HCT116 (cell line): Measurements from ENCODE around the gene KCNQ1OT1. TPM values are rescaled to one million over a fixed set of nuclear protein-coding genes. Genes with fewer than 3 reads are reported as not detected.

Experiments used
- ATAC-seq: fragments of 200-7000 bp; cut with Tn5 transposase; 2 replicates; pipeline ENCODE4 v1.9.1; 2020; ENCODE audit warnings: mild to moderate bottlenecking, moderate library complexity
- BruUV-seq: library from RNA; stranded (reverse); fragments of 400-500 nt; replicated peaks from 2 replicates; lab custom pipeline; 2021; lab: Mats Ljungman, UMichigan
- CTCF ChIA-PET: fragments of 300-600 bp; sonication (Branson Sonifier 250); formaldehyde crosslinking; loops from one replicate; lab custom pipeline; 2021; ENCODE audit warnings: antibody characterized with exemption; lab: Charles Lee
- POLR2A ChIA-PET: fragments of 300-600, 350-600 bp; sonication (Branson Sonifier 250); formaldehyde crosslinking; loops from one replicate; lab custom pipeline; 2021; ENCODE audit warnings: antibody characterized with exemption; lab: Charles Lee
- RAD21 ChIA-PET, 2 experiments: fragments of 300-600 bp; sonication (Branson Sonifier 250); formaldehyde crosslinking; loops; one replicate each; lab custom pipeline; 2023; ENCODE audit warnings: low total read pairs in 2 of 2; ENCODE audit not compliant: uncharacterized antibody in 2 of 2, unreplicated experiment in 2 of 2, low non-redundant PET in 1 of 2; lab: Charles Lee
- DNase-seq: peaks from one replicate; pipeline ENCODE4 v3.0.0-alpha.2; 2010; ENCODE audit warnings: low read depth, low spot score
- H2AFZ ChIP-seq: fragments of 200-600 bp; shearing (Covaris generic), sonication (generic); 2 replicates; pipeline ENCODE4 v1.6.1; 2017; ENCODE audit warnings: low read depth, mixed run types, mixed read lengths, antibody characterized with exemption, low read length; ENCODE audit not compliant: poor library complexity, severe bottlenecking
- H3K27ac ChIP-seq: 2 replicates; pipeline ENCODE4 v1.5.1; 2012; ENCODE audit warnings: low read depth, low read length
- H3K27me3 ChIP-seq: fragments of 200-600 bp; sonication (generic); 2 replicates; pipeline ENCODE4 v1.6.1; 2016; ENCODE audit warnings: mixed run types, low read length, mixed read lengths; ENCODE audit not compliant: insufficient read depth
- H3K36me3 ChIP-seq, 2 experiments: fragments of 200-500 bp in 1 of 2; fragments of 200-600 bp in 1 of 2; sonication (Bioruptor generic) in 1 of 2; sonication (generic) in 1 of 2; 2 replicates each; pipeline versions ENCODE4 v1.5.1 to v1.6.1; 2014 to 2016; ENCODE audit warnings: low read length in 2 of 2, inconsistent platforms in 1 of 2, mixed read lengths in 1 of 2, mixed run types in 1 of 2; ENCODE audit not compliant: insufficient read depth in 2 of 2, control insufficient read depth in 1 of 2
- H3K4me1 ChIP-seq, 2 experiments: fragments of 200-600 bp in 1 of 2; sonication (generic) in 1 of 2; 2 replicates each; pipeline versions ENCODE4 v1.5.1 to v1.6.1; 2012 to 2017; ENCODE audit warnings: low read length in 2 of 2, inconsistent platforms in 1 of 2, mild to moderate bottlenecking in 1 of 2, mixed read lengths in 1 of 2, mixed run types in 1 of 2, moderate library complexity in 1 of 2; ENCODE audit not compliant: insufficient read depth in 2 of 2, control insufficient read depth in 1 of 2
- H3K4me2 ChIP-seq: fragments of 200-600 bp; sonication (generic); 2 replicates; pipeline ENCODE4 v1.6.1; 2017; ENCODE audit warnings: mixed run types, low read length, mixed read lengths
- H3K4me3 ChIP-seq, 2 experiments: fragments of 200-600 bp in 1 of 2; sonication (generic) in 1 of 2; replicated peaks in 1 of 2; 2 replicates each; pipeline ENCODE4 v1.5.1; 2011 to 2016; ENCODE audit warnings: low read length in 2 of 2, control low read depth in 1 of 2, low read depth in 1 of 2, mild to moderate bottlenecking in 1 of 2, mixed read lengths in 1 of 2, mixed run types in 1 of 2
- H3K79me2 ChIP-seq: fragments of 200-600 bp; sonication (generic); 2 replicates; pipeline ENCODE4 v1.6.1; 2017; ENCODE audit warnings: mild to moderate bottlenecking, mixed run types, low read length, moderate library complexity, mixed read lengths; ENCODE audit not compliant: insufficient read depth
- H3K9ac ChIP-seq: fragments of 200-600 bp; sonication (generic); 2 replicates; pipeline ENCODE4 v1.6.1; 2016; ENCODE audit warnings: low read length, mixed read lengths
- H3K9me2 ChIP-seq: fragments of 200-600 bp; sonication (generic), shearing (Covaris generic); 2 replicates; pipeline ENCODE4 v1.6.1; 2017; ENCODE audit warnings: mixed run types, mild to moderate bottlenecking, moderate library complexity; ENCODE audit not compliant: insufficient read depth
- H3K9me3 ChIP-seq, 2 experiments: fragments of 200-500 bp in 1 of 2; fragments of 200-600 bp in 1 of 2; sonication (Bioruptor generic) in 1 of 2; sonication (generic) in 1 of 2; 2 replicates each; pipeline ENCODE4 v1.6.1; 2014 to 2017; ENCODE audit warnings: low read length in 2 of 2, mixed read lengths in 2 of 2, inconsistent platforms in 1 of 2, low read depth in 1 of 2, mild to moderate bottlenecking in 1 of 2, mixed run types in 1 of 2, moderate library complexity in 1 of 2; ENCODE audit not compliant: control insufficient read depth in 1 of 2, insufficient read depth in 1 of 2
- H4K20me1 ChIP-seq: fragments of 200-600 bp; sonication (generic), shearing (Covaris generic); 2 replicates; pipeline ENCODE4 v1.6.1; 2017; ENCODE audit warnings: mixed run types, mild to moderate bottlenecking, moderate library complexity; ENCODE audit not compliant: insufficient read depth
- CBX3 ChIP-seq: IDR thresholded peaks from 2 replicates; pipeline ENCODE4 v1.6.1; 2012; ENCODE audit warnings: low read depth
- CEBPB ChIP-seq: IDR thresholded peaks from 2 replicates; pipeline ENCODE4 v1.6.1; 2012; ENCODE audit warnings: low read depth
- EGR1 ChIP-seq: IDR thresholded peaks from 2 replicates; pipeline ENCODE4 v1.6.1; 2012; ENCODE audit warnings: low read depth
- ELF1 ChIP-seq: IDR thresholded peaks from 2 replicates; pipeline ENCODE4 v1.6.1; 2012; ENCODE audit warnings: low read depth, borderline replicate concordance
- EZH2 ChIP-seq: fragments of 200-600 bp; sonication (generic); IDR thresholded peaks from 2 replicates; pipeline ENCODE4 v1.6.1; 2017; ENCODE audit warnings: antibody characterized with exemption, mixed run types
- JUND ChIP-seq: IDR thresholded peaks from 2 replicates; pipeline ENCODE4 v1.6.1; 2012
- POLR2A ChIP-seq: IDR thresholded peaks from 2 replicates; pipeline ENCODE4 v1.7.0; 2011; ENCODE audit warnings: borderline replicate concordance; ENCODE audit not compliant: insufficient read depth, insufficient read length; ENCODE audit errors: extremely low read depth
- POLR2AphosphoS5 ChIP-seq: IDR thresholded peaks from 2 replicates; pipeline ENCODE4 v1.6.1; 2011; ENCODE audit warnings: mild to moderate bottlenecking, low read depth, low read length, moderate library complexity
- RAD21 ChIP-seq: IDR thresholded peaks from 2 replicates; pipeline ENCODE4 v1.6.1; 2012; ENCODE audit warnings: low read depth, mild to moderate bottlenecking
- SIN3A ChIP-seq: IDR thresholded peaks from 2 replicates; pipeline ENCODE4 v1.6.1; 2012; ENCODE audit warnings: low read depth
- SP1 ChIP-seq: IDR thresholded peaks from 2 replicates; pipeline ENCODE4 v1.6.1; 2012; ENCODE audit warnings: low read depth
- SRF ChIP-seq: IDR thresholded peaks from 2 replicates; pipeline ENCODE4 v1.6.1; 2012; ENCODE audit warnings: low read depth
- TCF7L2 ChIP-seq: IDR thresholded peaks from 2 replicates; pipeline ENCODE4 v1.7.0; 2011; ENCODE audit warnings: borderline replicate concordance, inconsistent platforms; ENCODE audit not compliant: insufficient read depth, insufficient read length; ENCODE audit errors: extremely low read depth
- intact Hi-C: fragments of 100-400 bp; cut with micrococcal nuclease; formaldehyde crosslinking; loops from 2 replicates; pipeline ENCODE4 v1.10.0; 2022
- total RNA-seq: library from RNA; stranded (reverse); gene quantifications from one replicate; pipeline ENCODE4 v1.2.1, GENCODE V29; 2021; ENCODE audit not compliant: unreplicated experiment
- TF ChIP-seq, protein P1 (sequence below): IDR thresholded peaks from 2 replicates; pipeline ENCODE4 v1.6.1; 2012
- TF ChIP-seq, protein P2 (sequence below): IDR thresholded peaks from 2 replicates; pipeline ENCODE4 v1.6.1; 2012

The KCNQ1OT1 gene
- total RNA-seq, 1 experiment from 2014 or later = 1.1 TPM

DNA sequence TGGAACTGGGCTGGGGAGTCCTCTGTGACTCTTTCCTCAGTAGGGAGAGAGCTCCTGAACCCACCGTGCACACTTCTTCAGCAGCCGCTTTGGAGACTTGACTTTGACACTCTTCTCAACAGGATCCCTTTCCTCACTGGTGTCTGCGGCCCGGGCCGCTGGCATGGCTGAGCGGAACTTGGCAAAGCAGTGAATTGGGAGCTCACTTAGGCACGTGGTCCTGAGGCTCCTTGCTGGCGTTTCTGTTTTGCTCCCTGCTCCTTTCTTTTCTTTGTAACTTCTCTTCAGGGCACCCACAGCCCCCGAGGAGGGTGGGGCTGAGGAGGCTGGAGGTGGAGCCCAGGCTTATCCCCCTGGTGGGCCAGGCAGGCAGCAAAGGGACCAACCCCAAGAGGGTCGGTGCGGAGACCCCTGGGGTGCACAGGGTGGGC lies 8.4 kb upstream of the KCNQ1OT1 start:
- intact Hi-C loops = no loop called here
- RAD21 ChIA-PET = no interaction called here
- CTCF ChIA-PET = no interaction called here

DNA sequence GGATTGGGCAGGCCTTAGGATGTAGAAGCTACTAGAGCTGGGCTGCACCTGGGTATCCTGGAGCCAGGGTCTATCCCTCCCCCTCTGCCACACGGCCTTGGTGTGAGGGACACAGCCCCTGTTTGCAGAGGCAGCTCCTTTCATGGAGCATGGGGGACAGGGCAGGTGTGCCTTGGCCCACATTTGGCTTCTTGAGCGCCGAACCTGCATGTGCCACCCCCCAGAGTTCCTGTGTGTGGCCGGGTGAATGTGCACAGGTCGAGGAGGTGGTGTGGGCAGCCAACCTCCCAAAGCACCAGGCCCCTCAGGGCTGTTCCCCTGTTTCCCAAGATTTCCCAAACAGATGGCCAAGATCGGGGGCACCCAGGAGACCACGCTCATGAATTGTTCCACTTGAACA lies 7.9 kb upstream of the KCNQ1OT1 start:
- no peak for DNase-seq
- Histone ChIP-seq H3K27me3 (no peaks in the 10 kb centered on the region), H3K4me2 (no peak overlapping the region), H3K36me3 (no peaks in the 10 kb centered on the region), H3K27ac (no peak overlapping the region), H2AFZ (no peak overlapping the region), H3K9ac (no peak overlapping the region), H3K9me2 (no peaks in the 10 kb centered on the region), H3K4me3 (no peak overlapping the region), H3K9me3 (no peaks in the 10 kb centered on the region; a peak in 1 of 4 replicates), H4K20me1 (no peaks in the 10 kb centered on the region), H3K79me2 (no peaks in the 10 kb centered on the region), H3K4me1 (no peaks in the 10 kb centered on the region)
- ChIA-PET RAD21 (no interaction called here), POLR2A (no interaction called here), CTCF (no interaction called here)
- BruUV-seq = no TSS peak
- TF ChIP-seq TCF7L2 = no peak
- TF ChIP-seq POLR2A = no peak
- TF ChIP-seq ELF1 = no peak
- ATAC-seq = no peak
- intact Hi-C loops = no loop called here

More for the DNA sequence above, 8.4 kb upstream of the KCNQ1OT1 start:
- no peak for TF ChIP-seq RAD21
- no peak for TF ChIP-seq SRF
- no peak for TF ChIP-seq CEBPB
- TF ChIP-seq SIN3A = no peak
- no peak for TF ChIP-seq SP1
- TF ChIP-seq JUND = no peak
- TF ChIP-seq ELF1 = no peak
- no peak for TF ChIP-seq EZH2
- TF ChIP-seq EGR1 = no peak
- no peak for TF ChIP-seq POLR2AphosphoS5
- TF ChIP-seq, protein P1, sequence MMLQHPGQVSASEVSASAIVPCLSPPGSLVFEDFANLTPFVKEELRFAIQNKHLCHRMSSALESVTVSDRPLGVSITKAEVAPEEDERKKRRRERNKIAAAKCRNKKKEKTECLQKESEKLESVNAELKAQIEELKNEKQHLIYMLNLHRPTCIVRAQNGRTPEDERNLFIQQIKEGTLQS = no peak
- TF ChIP-seq, protein P2, sequence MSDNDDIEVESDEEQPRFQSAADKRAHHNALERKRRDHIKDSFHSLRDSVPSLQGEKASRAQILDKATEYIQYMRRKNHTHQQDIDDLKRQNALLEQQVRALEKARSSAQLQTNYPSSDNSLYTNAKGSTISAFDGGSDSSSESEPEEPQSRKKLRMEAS = no peak
- no peak for TF ChIP-seq CBX3
- TF ChIP-seq, all 23 proteins: peak for 0
- no peaks in the 10 kb centered on the region for H3K36me3 ChIP-seq
- no peak overlapping the region for H3K4me3 ChIP-seq
- ATAC-seq = no peak
- no peak overlapping the region for H2AFZ ChIP-seq
- POLR2A ChIA-PET = no interaction called here
- H4K20me1 ChIP-seq = no peaks in the 10 kb centered on the region
- H3K4me2 ChIP-seq = no peak overlapping the region
- no peaks in the 10 kb centered on the region for H3K79me2 ChIP-seq
- no peaks in the 10 kb centered on the region; a peak in 1 of 4 replicates for H3K9me3 ChIP-seq
- no peaks in the 10 kb centered on the region for H3K27me3 ChIP-seq
- H3K4me1 ChIP-seq = no peaks in the 10 kb centered on the region
- BruUV-seq = no TSS peak
- no peak overlapping the region for H3K27ac ChIP-seq
- no peak overlapping the region for H3K9ac ChIP-seq
- no peak for DNase-seq
- no peaks in the 10 kb centered on the region for H3K9me2 ChIP-seq
